Stimulated activated CD4-positive, alpha-beta T cell treated with anti-CD3 and anti-CD28 coated beads, Interleukin-2, amount 100 ng/mL, for 24 hours (primary cell): ENCODE data around the gene PRPF18.
"Not testable (repeated sequence)": the region's sequence is repeated elsewhere in the genome, so short reads cannot be mapped to it uniquely, and the experiment has no call there.

Experiments
- DNase-seq, 2 donors: peaks; one replicate each; pipeline ENCODE4 v3.0.0-alpha.2; 2020

The PRPF18 gene

DNA sequence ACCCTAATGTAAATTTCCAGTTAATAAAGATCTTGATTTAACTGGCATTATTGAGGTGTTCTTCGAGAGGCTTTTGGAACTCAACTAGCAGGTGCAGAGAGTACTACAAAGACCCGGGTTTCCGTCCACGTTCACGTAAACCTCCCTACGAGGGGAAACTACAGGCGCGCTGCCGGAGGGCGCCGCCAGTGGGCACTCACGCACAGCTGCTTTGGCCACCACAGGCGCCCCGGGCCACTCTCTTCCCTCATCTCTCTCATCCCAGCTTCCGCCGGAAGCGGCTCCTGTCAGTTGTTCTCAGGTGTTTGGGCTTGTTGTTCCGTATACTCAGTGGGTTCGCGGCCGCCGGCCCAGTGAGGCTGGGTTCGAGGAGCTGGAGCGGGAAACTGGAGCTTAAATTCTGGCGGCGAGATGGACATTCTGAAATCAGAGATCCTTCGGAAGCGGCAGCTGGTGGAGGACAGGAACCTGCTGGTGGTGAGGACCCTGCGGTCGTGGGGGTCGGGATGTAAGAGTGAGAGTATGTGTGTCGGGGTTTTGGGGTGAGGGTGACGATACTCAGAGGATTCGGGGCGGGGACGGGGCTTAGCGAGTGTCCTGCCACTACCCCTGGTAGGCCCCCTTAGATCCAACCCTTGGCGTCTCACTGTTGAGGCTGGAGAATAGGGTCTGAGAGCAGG is at the start of gene PRPF18:
Gene PRPF18 (plus strand): TSS at position 290 of the 680 bp plus-strand sequence. CDS start 122 bp downstream, at position 412.
- peak; percentile 95 to 96 for DNase-seq

DNA sequence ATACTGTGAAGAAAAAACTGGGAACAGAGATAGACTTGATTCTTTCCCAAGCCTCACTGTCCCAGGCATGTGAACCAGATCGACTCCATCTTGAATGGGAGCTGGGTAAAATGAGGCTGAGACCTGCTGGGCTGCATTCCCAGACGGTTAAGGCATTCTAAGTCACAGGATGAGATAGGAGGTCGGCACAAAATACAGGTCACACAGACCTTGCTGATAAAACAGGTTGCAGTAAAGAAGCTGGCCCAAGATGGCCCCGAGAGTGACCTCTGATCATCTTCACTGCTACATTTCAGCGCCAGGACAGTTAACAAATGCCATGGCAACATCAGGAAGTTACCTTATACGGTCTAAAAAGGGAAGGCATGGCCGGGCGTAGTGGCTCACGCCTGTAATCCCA is 48.8 kb upstream of the PRPF18 start:
- not testable (repeated sequence) for DNase-seq

DNA sequence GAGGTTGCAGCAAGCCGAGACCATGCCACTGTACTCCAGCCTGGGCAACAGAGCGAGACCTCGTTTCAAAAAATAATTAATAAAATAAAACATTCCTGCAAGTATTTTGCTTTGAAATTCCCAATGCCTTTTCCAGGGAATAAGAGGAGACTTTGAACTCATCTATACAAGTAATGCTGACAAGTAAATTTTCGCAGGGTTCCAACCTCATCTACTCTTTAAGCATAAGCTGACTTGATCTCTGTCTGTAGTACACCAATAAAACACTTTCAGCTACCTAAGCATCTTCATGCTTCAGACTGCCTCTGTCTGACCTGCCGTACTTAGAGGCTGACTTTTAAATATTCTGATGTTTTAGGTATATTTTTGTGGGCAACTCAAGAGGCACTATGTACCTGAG is 44.2 kb upstream of the PRPF18 start:
- DNase-seq, result no peak

DNA sequence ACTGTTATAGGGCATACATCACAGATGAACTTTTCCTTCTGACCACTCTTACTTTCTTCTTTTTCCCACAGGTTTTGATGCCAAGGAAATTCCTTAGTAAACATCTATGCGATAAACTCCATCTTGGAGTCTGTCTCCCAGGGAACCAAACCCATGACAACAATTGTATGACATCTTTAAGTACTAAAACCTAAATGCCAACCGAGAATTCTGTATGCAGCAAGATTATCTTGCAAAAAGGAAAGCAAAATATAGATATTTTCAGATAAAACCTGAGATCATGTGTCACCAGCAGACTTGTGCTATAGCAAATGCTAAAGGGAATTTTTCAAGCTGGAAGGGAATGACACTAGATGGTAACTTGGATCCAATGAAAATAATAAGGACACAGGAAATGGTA is 36.0 kb upstream of the PRPF18 start:
- no peak for DNase-seq

GRCh38 chr10:13555884-13556510 is 30.8 kb upstream of the PRPF18 start:
- DNase-seq, result no peak

DNA sequence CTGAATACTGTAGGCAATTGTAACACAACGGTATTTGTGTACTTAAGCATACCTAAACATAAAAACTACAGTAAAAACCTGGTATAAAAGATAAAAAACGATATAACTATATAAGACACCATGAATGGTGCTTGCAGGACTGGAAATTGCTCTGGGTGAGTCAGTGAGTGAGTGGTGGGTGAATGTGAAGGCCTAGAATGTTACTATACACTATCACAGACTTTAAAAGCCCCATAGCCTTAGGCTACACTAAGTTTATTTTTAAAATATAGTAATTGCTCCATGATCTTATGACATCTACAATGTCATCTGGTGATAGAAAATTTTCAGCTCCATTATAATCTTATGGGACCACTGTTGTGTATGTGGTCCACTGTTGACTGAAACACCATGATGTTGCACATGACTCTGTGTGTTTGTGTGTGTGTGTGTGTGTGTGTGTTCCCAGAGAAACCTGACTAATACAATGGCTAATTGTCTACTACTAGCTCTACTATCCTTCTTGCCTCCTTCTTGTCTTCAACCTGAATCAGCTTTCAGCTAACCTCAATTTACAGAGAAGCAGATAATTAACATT is 27.6 kb upstream of the PRPF18 start:
- DNase-seq, result no peak

GRCh38 chr10:13560597-13560996 is 26.2 kb upstream of the PRPF18 start:
- no peak for DNase-seq

GRCh38 chr10:13563481-13564445 is 23.0 kb upstream of the PRPF18 start:
- DNase-seq, result no peak

- no peak for DNase-seq
Observed at GRCh38 chr10:13564576-13564975, 22.2 kb upstream of the PRPF18 start.

GRCh38 chr10:13567030-13567429 is 19.7 kb upstream of the PRPF18 start:
- DNase-seq, result no peak

DNA sequence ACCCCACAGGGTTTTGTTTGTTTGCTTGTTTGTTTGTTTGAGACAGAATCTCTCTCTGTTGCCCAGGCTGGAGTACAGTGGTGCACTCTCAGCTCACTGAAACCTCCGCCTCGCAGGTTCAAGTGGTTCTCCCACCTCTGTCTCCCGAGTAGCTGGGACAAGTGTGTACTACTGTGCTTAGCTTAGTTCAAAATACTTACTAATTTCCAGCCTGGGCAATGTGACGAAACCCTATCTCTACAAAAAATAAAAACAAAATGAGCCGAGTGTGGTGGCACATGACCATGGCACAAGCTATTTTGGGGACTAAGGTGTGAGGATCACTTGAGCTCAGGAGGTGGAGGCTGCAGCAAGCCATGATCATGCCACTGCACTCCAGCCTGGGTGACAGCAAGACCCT is 15.2 kb upstream of the PRPF18 start:
- DNase-seq, result no peak

GRCh38 chr10:13573960-13574359 is 12.8 kb upstream of the PRPF18 start:
- no peak for DNase-seq

DNA sequence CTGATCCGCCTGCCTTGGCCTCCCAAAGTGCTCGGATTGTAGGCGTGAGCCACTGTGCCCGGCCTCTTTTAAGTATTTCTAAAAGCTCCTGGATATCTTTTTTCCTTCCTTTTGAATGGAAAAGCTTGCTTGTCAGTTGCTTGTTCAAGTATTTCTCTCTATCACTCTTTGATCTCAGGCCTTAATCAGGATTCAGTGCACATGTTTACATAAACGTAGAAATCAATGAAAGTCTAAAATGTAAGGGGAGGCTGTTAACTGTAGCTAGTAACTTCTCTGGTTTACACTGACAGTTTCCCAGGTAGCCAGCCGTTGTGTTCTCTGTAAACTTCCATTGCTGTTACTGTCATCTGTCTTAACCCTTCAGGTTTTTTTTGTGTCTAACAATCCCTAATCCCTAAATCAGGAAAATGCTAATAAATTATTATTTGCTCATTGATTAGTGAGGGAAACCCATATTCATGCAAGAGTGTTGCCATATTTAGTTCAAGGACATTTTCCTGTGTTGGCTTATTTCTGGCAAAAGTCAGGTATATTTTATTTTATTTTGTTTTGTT is 1.5 kb upstream of the PRPF18 start:
- DNase-seq, result no peak

- no peak for DNase-seq
Observed at GRCh38 chr10:13585943-13586342, 822 bp upstream of the PRPF18 start.

DNA sequence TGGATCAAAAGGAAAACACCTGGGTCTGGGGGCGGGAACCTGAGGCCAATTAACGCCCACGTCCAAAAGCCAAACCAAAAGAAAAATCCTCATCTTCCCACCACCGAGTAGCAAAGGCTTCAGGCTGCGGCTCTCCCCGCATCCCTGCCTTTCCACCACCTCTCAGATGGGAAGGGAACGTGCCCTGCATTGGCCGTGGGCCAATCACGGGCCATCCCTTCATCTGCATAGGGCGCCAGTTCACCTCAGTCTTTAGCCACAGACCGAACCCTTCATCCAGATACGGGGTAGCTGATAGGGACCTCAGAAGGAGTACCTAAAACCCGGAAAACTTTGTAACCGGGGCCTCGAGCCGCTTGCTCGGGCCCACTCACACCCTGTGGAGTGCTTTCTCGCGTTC is 626 bp downstream of the PRPF18 start:
- DNase-seq, result no peak

- DNase-seq, result no peak
Observed at GRCh38 chr10:13589316-13589715, 2.6 kb downstream of the PRPF18 start.

DNA sequence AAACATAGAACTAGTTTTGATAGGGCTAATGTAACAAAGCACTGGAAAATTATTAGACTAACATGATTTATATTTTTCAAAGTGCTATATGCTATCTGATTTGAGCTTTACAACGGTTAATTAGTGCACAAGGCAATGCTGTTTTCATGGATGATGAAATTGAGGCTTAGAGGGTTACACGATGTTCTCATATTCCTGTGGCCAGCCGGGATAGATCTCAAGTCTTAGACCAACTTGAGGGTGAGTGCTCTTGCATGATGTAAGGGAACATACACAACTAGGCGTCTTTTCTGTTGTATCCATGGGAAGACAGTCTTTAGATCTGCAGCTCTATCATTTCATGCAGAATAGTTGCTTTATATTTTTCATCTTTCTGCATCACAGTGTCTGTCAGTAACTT is 4.1 kb downstream of the PRPF18 start:
- DNase-seq, result no peak

GRCh38 chr10:13592306-13592705 is 5.5 kb downstream of the PRPF18 start:
- no peak for DNase-seq

DNA sequence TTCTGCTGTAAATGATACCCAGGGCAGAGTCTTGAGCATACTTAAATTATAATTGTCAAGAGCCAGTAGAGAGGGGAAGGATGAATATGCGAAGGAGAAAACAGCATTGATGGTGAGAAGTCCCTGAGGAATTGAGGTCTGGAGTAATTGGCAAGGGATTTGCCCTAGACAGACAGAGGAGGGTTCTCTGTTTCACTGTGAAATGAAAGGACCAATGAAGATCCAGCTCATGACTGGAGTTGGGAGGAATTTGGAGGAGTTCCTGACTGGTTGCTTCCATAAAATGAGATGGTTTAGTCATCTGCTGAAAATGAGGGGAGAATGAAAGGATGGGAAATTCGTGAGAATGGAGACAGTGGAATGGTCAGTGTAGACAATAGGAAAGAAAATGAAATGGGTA is 6.8 kb downstream of the PRPF18 start:
- DNase-seq, result no peak

- no peak for DNase-seq
Observed at GRCh38 chr10:13594641-13595040, 7.9 kb downstream of the PRPF18 start.

DNA sequence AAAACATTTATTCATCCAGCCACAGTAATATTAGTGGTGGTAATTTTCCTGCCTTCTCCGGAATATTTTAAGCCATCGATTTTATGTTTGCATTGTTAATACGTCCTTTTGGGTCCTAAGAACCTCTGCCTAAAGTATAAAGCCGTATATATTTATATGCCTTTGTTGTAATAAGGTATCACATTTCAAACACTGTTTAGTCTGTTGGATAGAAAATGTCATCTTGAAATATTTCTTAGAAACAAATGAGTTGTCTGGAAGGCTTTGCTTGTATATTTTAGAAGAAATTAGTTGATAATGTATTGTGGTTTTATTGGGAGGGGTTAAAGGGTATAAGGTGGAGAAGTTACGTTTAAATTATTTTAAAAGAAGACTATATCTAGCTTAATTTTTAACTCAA is 11.1 kb downstream of the PRPF18 start:
- DNase-seq, result no peak

DNA sequence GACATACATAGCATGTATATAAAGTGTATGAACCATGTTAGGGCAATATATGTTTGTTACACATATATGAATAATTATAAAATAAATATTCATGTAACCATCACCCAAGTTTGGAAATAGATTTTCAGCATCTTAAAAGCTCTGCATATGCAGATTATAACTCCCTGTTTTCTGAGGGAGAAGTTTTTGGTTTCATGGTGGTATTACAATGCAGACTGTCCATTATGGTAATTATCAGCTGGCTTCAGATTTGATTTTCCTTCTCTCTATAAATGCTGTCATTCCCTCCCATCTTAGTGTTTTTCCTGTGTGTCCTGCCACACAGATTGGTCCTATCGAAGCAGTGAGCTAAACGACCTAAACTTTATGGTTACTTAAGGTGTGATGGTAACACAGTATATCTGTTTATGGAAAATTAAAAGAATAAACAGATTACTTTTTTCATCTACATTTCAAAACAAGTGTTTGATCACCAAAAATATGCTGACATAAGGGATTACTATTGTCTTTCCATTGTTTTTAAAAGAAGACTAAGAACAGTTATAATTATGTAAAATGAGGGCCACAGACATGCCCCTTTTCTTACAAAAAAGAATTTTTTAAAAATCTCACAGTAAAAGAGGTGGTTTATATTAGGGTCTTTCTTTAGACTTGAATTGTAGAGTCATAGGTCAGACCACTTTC is 17.7 kb downstream of the PRPF18 start:
- no peak for DNase-seq
